IMR-90 (cell line): Measurements from ENCODE around the gene INPP1. TPM values are rescaled to one million over a fixed set of nuclear protein-coding genes. Genes with fewer than 3 reads are reported as not detected.

Source experiments
- ATAC-seq: fragments of 200-7000 bp; cut with Tn5 transposase; 2 replicates; pipeline ENCODE4 v1.9.1; 2020; ENCODE audit warnings: low read depth, mild to moderate bottlenecking, moderate library complexity
- BruUV-seq: library from RNA; stranded (reverse); fragments of 400-500 nt; replicated peaks from 2 replicates; lab custom pipeline; 2021; lab: Mats Ljungman, UMichigan
- CTCF ChIA-PET: fragments of 300-600 bp; formaldehyde crosslinking; extraction: SDS; loops from one replicate; lab custom pipeline; 2021; ENCODE audit warnings: antibody characterized with exemption; lab: Yijun Ruan, JAX
- POLR2A ChIA-PET: fragments of 300-600 bp; sonication (Branson Sonifier 250); formaldehyde crosslinking; loops from one replicate; lab custom pipeline; 2022; ENCODE audit warnings: antibody characterized with exemption; ENCODE audit not compliant: unreplicated experiment; lab: Charles Lee
- DNase-seq: peaks from one replicate; pipeline ENCODE4 v3.0.0; 2013
- H2AFZ ChIP-seq: replicated peaks from 2 replicates; pipeline ENCODE3; 2013; ENCODE audit warnings: low read length, mild to moderate bottlenecking; ENCODE audit not compliant: poor library complexity
- H2AK5ac ChIP-seq: 2 replicates; pipeline ENCODE4 v1.6.1; 2013; ENCODE audit warnings: low read depth, low read length, inconsistent platforms
- H2AK9ac ChIP-seq: replicated peaks from 2 replicates; pipeline ENCODE3; 2013; ENCODE audit warnings: mild to moderate bottlenecking, low read depth, low read length, moderate library complexity; ENCODE audit not compliant: poor library complexity
- H2BK120ac ChIP-seq: 2 replicates; pipeline ENCODE4 v1.6.1; 2013; ENCODE audit warnings: low read depth, low read length, inconsistent platforms
- H2BK15ac ChIP-seq: 3 replicates; pipeline ENCODE4 v1.6.1; 2013; ENCODE audit warnings: low read depth, low read length, inconsistent platforms
- H2BK20ac ChIP-seq: 2 replicates; pipeline ENCODE4 v1.6.1; 2013; ENCODE audit warnings: low read depth, mild to moderate bottlenecking, inconsistent platforms, low read length, moderate library complexity
- H2BK5ac ChIP-seq: 2 replicates; pipeline ENCODE4 v1.6.1; 2013; ENCODE audit warnings: mild to moderate bottlenecking, low read depth, low read length, inconsistent platforms; ENCODE audit not compliant: poor library complexity, severe bottlenecking
- H3K14ac ChIP-seq: replicated peaks from 2 replicates; pipeline ENCODE4 v1.6.1; 2013; ENCODE audit warnings: low read depth, low read length, inconsistent platforms
- H3K18ac ChIP-seq: 2 replicates; pipeline ENCODE4 v1.6.1; 2013; ENCODE audit warnings: low read depth, low read length, control low read depth
- H3K23ac ChIP-seq: 2 replicates; pipeline ENCODE4 v1.6.1; 2013; ENCODE audit warnings: low read depth, low read length, inconsistent platforms
- H3K27ac ChIP-seq: 2 replicates; pipeline ENCODE4 v1.5.1; 2013; ENCODE audit warnings: mild to moderate bottlenecking, control low read depth, low read length; ENCODE audit not compliant: insufficient read depth
- H3K27me3 ChIP-seq: 2 replicates; pipeline ENCODE4 v1.6.1; 2013; ENCODE audit warnings: low read length; ENCODE audit not compliant: control insufficient read depth, insufficient read depth
- H3K36me3 ChIP-seq: 2 replicates; pipeline ENCODE4 v1.6.1; 2013; ENCODE audit warnings: low read length, mixed read lengths; ENCODE audit not compliant: control insufficient read depth, insufficient read depth
- H3K4ac ChIP-seq: 2 replicates; pipeline ENCODE4 v1.6.1; 2013; ENCODE audit warnings: low read depth, low read length, inconsistent platforms
- H3K4me1 ChIP-seq: 2 replicates; pipeline ENCODE4 v1.6.1; 2013; ENCODE audit warnings: low read length, mixed read lengths; ENCODE audit not compliant: control insufficient read depth, insufficient read depth
- H3K4me2 ChIP-seq: 2 replicates; pipeline ENCODE4 v1.6.1; 2013; ENCODE audit warnings: low read depth, mild to moderate bottlenecking, control low read depth, low read length, moderate library complexity
- H3K4me3 ChIP-seq: 2 replicates; pipeline ENCODE4 v1.5.1; 2013; ENCODE audit warnings: low read depth, mild to moderate bottlenecking, control low read depth, low read length, moderate library complexity; ENCODE audit not compliant: insufficient read depth
- H3K56ac ChIP-seq: 2 replicates; pipeline ENCODE4 v1.6.1; 2013; ENCODE audit warnings: low read length, inconsistent platforms; ENCODE audit not compliant: insufficient read depth; ENCODE audit errors: extremely low read depth
- H3K79me1 ChIP-seq, 2 experiments: 2 replicates each; pipeline ENCODE4 v1.6.1; 2013; ENCODE audit warnings: low read length in 2 of 2, inconsistent platforms in 1 of 2, low read depth in 1 of 2
- H3K9ac ChIP-seq: 2 replicates; pipeline ENCODE4 v1.6.1; 2013; ENCODE audit warnings: low read depth, low read length, control low read depth
- H3K9me1 ChIP-seq: 2 replicates; pipeline ENCODE4 v1.6.1; 2013; ENCODE audit warnings: low read length, inconsistent platforms; ENCODE audit not compliant: insufficient read depth
- H3K9me3 ChIP-seq: 2 replicates; pipeline ENCODE4 v1.6.1; 2013; ENCODE audit warnings: low read length; ENCODE audit not compliant: control insufficient read depth, insufficient read depth
- H4K20me1 ChIP-seq: 2 replicates; pipeline ENCODE4 v1.6.1; 2013; ENCODE audit warnings: low read length, inconsistent platforms; ENCODE audit not compliant: insufficient read depth
- H4K5ac ChIP-seq: 2 replicates; pipeline ENCODE4 v1.6.1; 2013; ENCODE audit warnings: mild to moderate bottlenecking, low read depth, low read length, control low read depth
- H4K8ac ChIP-seq, 2 experiments: 2 replicates each; pipeline ENCODE4 v1.6.1; 2013; ENCODE audit warnings: low read depth in 2 of 2, low read length in 2 of 2, control low read depth in 1 of 2, inconsistent platforms in 1 of 2
- H4K91ac ChIP-seq: 2 replicates; pipeline ENCODE4 v1.6.1; 2013; ENCODE audit warnings: low read depth, low read length, inconsistent platforms; ENCODE audit not compliant: insufficient read depth
- BHLHE40 ChIP-seq: fragments of 150-350 bp; IDR thresholded peaks from 2 replicates; pipeline ENCODE4 v1.6.1; 2016; ENCODE audit warnings: mild to moderate bottlenecking, low read depth, low read length
- CEBPB ChIP-seq: IDR thresholded peaks from 2 replicates; pipeline ENCODE4 v1.6.1; 2012; ENCODE audit warnings: low read depth, low read length, improper control_type of control experiment
- CHD1 ChIP-seq: IDR thresholded peaks from 2 replicates; pipeline ENCODE4 v1.6.1; 2012; ENCODE audit warnings: low read depth, low read length, improper control_type of control experiment
- CTCF ChIP-seq: conservative IDR thresholded peaks from 2 replicates; pipeline ENCODE4 v1.5.1; 2012; ENCODE audit warnings: mild to moderate bottlenecking, low read depth, low read length, improper control_type of control experiment
- ELK1 ChIP-seq: fragments of 150-350 bp; IDR thresholded peaks from 2 replicates; pipeline ENCODE4 v1.6.1; 2016; ENCODE audit warnings: low read depth, mild to moderate bottlenecking, low read length, moderate library complexity, borderline replicate concordance
- FOS ChIP-seq: fragments of 150-350 bp; IDR thresholded peaks from 2 replicates; pipeline ENCODE4 v1.6.1; 2016; ENCODE audit warnings: low read depth, low read length
- MAFK ChIP-seq: IDR thresholded peaks from 2 replicates; pipeline ENCODE4 v1.6.1; 2012; ENCODE audit warnings: low read depth, low read length, improper control_type of control experiment
- MAZ ChIP-seq: IDR thresholded peaks from 2 replicates; pipeline ENCODE4 v1.6.1; 2012; ENCODE audit warnings: low read depth, mild to moderate bottlenecking, low read length, improper control_type of control experiment, moderate library complexity, borderline replicate concordance
- MXI1 ChIP-seq: IDR thresholded peaks from 2 replicates; pipeline ENCODE4 v1.6.1; 2012; ENCODE audit warnings: low read depth, mild to moderate bottlenecking, low read length, moderate library complexity, borderline replicate concordance
- NFE2L2 ChIP-seq: fragments of 150-350 bp; IDR thresholded peaks from 2 replicates; pipeline ENCODE4 v1.6.1; 2016; ENCODE audit warnings: low read depth, mild to moderate bottlenecking, low read length
- POLR2A ChIP-seq: IDR thresholded peaks from 2 replicates; pipeline ENCODE4 v1.6.1; 2012; ENCODE audit warnings: mild to moderate bottlenecking, low read depth, low read length
- RAD21 ChIP-seq: IDR thresholded peaks from 2 replicates; pipeline ENCODE4 v1.6.1; 2012; ENCODE audit warnings: low read length, improper control_type of control experiment
- RCOR1 ChIP-seq: IDR thresholded peaks from 2 replicates; pipeline ENCODE4 v1.6.1; 2012; ENCODE audit warnings: mild to moderate bottlenecking, low read length, improper control_type of control experiment; ENCODE audit not compliant: insufficient replicate concordance
- RFX5 ChIP-seq: IDR thresholded peaks from 2 replicates; pipeline ENCODE4 v1.8.0; 2012; ENCODE audit warnings: low read depth, mild to moderate bottlenecking, low read length, moderate library complexity
- SMC3 ChIP-seq: fragments of 150-350 bp; IDR thresholded peaks from 2 replicates; pipeline ENCODE4 v1.6.1; 2016; ENCODE audit warnings: low read depth, mild to moderate bottlenecking, antibody characterized with exemption, low read length, moderate library complexity
- USF2 ChIP-seq: fragments of 150-350 bp; IDR thresholded peaks from 2 replicates; pipeline ENCODE4 v1.6.1; 2017; ENCODE audit warnings: mild to moderate bottlenecking, antibody characterized with exemption, low read length, low read depth
- dilution Hi-C: fragments of 300-500 bp; cut with HindIII; formaldehyde crosslinking; loops from one replicate; pipeline ENCODE4 v1.14.3; 2018; ENCODE audit warnings: low sequenced_read_pairs; ENCODE audit not compliant: unreplicated experiment
- in situ Hi-C: fragments of 300-500 bp; cut with MboI; formaldehyde crosslinking; loops from 3 replicates; pipeline ENCODE4 v1.14.3; 2019; ENCODE audit warnings: low sequenced_read_pairs, inconsistent platforms, mixed read lengths
- intact Hi-C: fragments of 100-400 bp; cut with micrococcal nuclease; formaldehyde crosslinking; loops from 2 replicates; pipeline ENCODE4 v1.10.0; 2022
- polyA plus RNA-seq, 3 experiments: library from polyadenylated mRNA; depleted of rRNA; stranded (reverse); fragments of >200 nt; gene quantifications; 2 replicates each; pipeline ENCODE4 v1.2.3, GENCODE V29; 2012; ENCODE audit warnings: low replicate concordance in 1 of 3
- total RNA-seq: library from RNA; depleted of rRNA; stranded (reverse); fragments of >200 nt; gene quantifications from 2 replicates; pipeline ENCODE4 v1.2.3, GENCODE V29; 2012

INPP1 gene
- total and polyA plus RNA-seq, 2 of the 4 experiments (the other 2 are of a cell fraction) = 4.1 to 10.1 TPM

- dilution Hi-C loops (no loop called here), in situ Hi-C loops (no loop called here), intact Hi-C loops (loop anchor here (10.0 kb wide), 1 partner anchor 451 kb away; no protein-coding TSS in a partner anchor)
- TF ChIP-seq ELK1 = no peak
- TF ChIP-seq NFE2L2 = no peak
- TF ChIP-seq MAFK = no peak
- no peak for TF ChIP-seq CHD1
- TF ChIP-seq CTCF = no peak
- TF ChIP-seq SMC3 = no peak
- no peak for TF ChIP-seq RCOR1
- TF ChIP-seq FOS = no peak
- no peak for TF ChIP-seq USF2
- TF ChIP-seq BHLHE40 = no peak
- no peak for TF ChIP-seq MXI1
- no peak for TF ChIP-seq RFX5
- no peak for TF ChIP-seq POLR2A
- TF ChIP-seq MAZ = no peak
- no peak for TF ChIP-seq RAD21
- no peak for TF ChIP-seq CEBPB
- no peak overlapping the region for H2BK20ac ChIP-seq
- peaks cover 14 to 46% of the 10 kb centered on the region in 2 experiments for H3K79me1 ChIP-seq
- CTCF ChIA-PET = interaction anchor here (1.4 kb wide), 1 partner anchor 9 kb away, joined by 3 read pairs; no protein-coding TSS in a partner anchor
- no peak overlapping the region for H2AFZ ChIP-seq
- no peaks in the 10 kb centered on the region for H3K27me3 ChIP-seq
- H4K8ac ChIP-seq = no peak overlapping the region
- H4K20me1 ChIP-seq = 0 out of 2 replicates have a peak, but pooled peaks cover 6% of the 10 kb centered on the region
- no peaks in the 10 kb centered on the region for H3K36me3 ChIP-seq
- H2BK120ac ChIP-seq = no peak overlapping the region
- BruUV-seq = no TSS peak
- H3K4ac ChIP-seq = no peak overlapping the region
- no peak overlapping the region for H2AK9ac ChIP-seq
- no peak overlapping the region for H3K27ac ChIP-seq
- DNase-seq = no peak
- no peak overlapping the region for H2BK5ac ChIP-seq
- no peak overlapping the region for H2AK5ac ChIP-seq
- H3K14ac ChIP-seq = no peak overlapping the region
- H3K23ac ChIP-seq = no peak overlapping the region
- POLR2A ChIA-PET = no interaction called here
- H3K4me1 ChIP-seq = peaks cover 6% of the 10 kb centered on the region; the same call in 1 of the 2 replicates
- no peak overlapping the region for H2BK15ac ChIP-seq
- no peak overlapping the region for H3K4me3 ChIP-seq
- H4K91ac ChIP-seq = no peak overlapping the region
- H3K18ac ChIP-seq = no peak overlapping the region
- H3K56ac ChIP-seq = no peak overlapping the region
- no peak overlapping the region for H4K5ac ChIP-seq
- H3K4me2 ChIP-seq = no peak overlapping the region
- no peak overlapping the region for H3K9ac ChIP-seq
- ATAC-seq = no peak
- peaks cover 23% of the 10 kb centered on the region for H3K9me1 ChIP-seq
- no peaks in the 10 kb centered on the region for H3K9me3 ChIP-seq
These were observed 10.1 kb downstream of the INPP1 start for GRCh38 chr2:190353537-190353899.
